ENCODE results near the gene CADPS. TPM values are rescaled to one million over a fixed set of nuclear protein-coding genes. Genes with fewer than 3 reads are reported as not detected.

Gene CADPS
- total RNA-seq: not detected

DNA sequence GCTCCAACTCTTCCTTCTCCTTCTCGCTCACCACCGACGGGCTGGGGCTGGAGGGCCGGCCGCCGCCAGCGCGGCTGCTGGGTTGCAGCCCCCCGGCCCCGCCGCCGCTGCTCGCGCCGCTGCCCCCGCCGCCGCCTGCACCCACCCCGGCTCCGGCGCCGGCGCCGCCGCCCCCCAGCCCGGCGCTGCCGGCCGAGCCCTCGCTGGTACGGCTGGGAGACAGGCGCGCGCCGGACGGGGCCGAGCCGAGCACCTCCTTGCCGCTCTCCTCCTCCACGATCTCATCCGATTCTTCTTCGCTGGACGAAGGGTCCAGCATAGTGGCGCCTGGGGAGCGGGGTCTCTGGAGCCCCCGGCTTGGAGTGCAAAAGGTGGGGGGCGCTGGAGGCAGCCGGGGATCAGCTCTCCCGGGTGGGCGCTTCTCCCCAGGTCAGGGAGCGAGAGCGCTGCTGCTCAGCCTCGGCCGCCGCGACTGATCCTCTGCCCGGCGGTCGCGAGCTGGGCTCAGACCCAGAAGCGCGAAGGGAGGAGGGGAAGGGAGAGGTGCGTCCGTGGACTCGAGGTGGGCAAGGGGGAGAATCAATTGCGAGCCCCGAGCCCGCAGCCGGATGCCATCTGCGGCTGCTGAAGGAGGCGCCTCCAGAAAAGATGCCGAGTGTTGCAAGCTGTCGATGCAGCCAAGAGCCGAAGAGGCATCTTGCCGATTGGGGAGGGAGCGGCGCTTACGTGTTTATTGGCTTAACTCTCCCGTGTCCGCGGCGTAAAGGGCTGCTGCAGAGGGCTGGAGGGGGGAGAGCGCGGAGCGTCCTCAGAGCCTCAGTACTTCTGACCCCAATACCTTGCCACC is at the start of gene CADPS:
Gene CADPS, minus strand, starts transcription at position 706 of the 847 bp plus-strand sequence. Its CDS starts 387 bp downstream, at position 319.
- CTCF ChIA-PET: no interaction called here
- POLR2A ChIA-PET: no interaction called here

DNA sequence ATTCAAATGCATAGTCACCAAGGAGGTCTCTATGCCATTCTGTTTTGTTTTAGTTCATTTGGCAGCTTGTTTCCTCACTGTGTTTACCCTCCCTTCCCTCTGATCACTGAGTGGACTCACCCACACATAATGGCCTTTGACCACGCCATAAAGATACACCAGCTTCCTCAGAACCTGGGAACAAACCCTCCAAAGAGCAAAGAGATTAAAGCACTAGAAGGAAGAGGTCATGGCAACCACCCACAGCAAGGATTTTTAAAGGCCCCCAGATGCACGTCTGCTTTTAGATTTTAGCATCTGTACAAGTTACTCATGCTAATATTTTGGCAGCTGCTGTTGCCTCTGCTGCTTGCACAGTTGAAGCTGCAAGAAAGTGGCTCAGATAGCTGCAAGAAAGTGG is 47.9 kb upstream of the CADPS start:
- ChIA-PET CTCF (no interaction called here), POLR2A (no interaction called here)

DNA sequence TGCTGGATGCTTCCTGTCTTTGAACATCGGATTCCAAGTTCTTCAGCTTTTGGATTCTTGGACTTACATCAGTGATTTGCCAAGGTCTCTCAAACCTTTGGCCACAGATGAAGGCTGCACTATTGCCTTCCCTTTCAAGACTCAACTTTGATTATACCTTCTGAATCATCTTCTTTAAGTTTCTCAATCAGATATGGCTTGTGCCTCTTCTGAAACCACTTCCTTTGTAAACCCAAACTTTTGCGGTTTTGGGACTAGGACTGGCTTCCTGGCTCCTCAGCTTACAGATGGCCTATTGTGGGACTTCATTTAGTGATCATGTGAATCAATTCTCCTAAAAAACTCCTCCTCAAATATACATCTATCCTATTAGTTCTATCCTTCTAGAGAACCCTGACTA is 47.1 kb upstream of the CADPS start:
- POLR2A ChIA-PET: no interaction called here
- CTCF ChIA-PET: no interaction called here

DNA sequence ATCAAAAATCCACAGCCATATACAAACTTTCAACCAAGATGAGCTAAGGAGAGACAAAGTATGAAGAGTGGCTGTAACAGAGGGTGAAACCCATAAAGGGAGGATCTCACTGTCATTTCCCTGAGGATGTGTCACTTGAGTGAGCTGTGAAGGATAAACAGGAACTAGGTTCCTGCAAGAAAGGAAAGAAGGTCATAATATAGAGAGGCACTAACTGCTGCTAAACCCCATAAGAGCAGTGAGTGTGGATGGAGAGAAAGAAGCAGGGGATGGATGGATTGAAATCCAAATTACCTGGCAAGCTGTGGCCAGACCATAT is 45.2 kb upstream of the CADPS start:
- CTCF ChIA-PET: no interaction called here
- POLR2A ChIA-PET: no interaction called here

DNA sequence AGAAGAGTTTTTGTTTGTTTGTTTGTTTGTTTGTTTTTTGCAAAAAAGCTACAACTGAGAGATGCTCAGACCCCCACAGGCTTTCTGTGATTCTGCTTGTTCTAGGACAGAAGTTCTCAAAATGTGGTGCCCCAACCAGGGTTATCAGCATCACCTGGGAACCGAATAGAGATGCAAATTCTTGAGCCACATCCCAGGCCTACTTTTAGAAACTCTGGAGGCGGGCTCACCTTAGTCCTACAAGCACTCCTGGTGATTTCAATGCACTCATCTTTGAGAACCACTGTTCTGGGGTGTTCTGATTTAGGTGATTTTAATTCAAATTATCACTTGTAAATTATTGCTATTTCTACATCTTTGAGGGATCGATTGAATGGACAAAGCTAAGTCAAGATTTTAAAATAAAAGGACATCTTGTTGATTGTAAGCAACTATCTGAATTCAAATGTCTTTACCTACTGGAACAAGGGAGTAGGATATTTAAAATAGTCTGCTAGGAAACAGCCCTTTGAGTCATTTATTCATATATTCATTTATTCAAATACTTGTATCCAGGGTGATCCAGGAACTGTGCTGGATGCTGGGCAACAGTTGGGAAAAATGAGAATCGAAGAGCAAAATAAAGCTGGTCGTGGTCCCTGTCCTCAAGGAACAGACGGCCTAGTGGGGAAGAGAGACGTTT is 44.7 kb upstream of the CADPS start:
- ChIA-PET CTCF (no interaction called here), POLR2A (no interaction called here)

DNA sequence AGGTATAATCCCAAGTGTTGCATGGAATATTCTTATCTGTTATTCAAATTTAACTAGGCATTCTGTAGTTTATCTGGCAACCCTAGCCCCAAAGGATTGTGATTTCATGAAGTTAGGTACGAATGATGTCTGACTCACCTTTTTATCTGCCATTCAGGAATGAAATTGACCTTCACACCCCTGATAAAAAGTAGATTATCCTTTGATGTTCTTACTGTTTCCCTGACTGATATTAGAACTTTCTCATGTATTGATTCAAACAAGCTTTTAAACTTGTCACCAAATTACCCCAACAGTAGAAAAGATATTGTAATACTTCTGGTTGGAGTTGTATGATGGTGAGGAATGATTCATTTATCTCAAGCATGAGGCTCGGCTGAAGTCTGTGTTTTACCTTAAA is 43.6 kb upstream of the CADPS start:
- POLR2A ChIA-PET: no interaction called here
- CTCF ChIA-PET: no interaction called here

DNA sequence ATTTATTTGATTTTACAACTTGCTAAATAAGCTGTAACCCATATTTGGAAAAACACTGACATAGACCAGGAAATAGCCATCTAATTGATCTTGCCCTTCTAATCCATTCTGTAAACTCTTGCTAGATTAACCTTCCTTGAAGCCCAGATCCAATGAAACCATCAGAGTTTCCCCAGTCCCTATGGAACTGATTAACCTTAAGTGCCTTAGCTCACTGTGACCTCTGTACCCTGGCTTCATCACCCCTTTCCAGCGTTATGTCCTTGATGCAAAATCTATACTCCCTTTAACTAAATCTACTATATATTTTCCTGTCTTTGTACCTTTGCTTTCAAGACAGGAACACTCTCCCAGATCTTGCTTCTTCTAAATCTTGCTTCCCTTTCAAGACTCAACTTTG is 42.9 kb upstream of the CADPS start:
- CTCF ChIA-PET: no interaction called here
- POLR2A ChIA-PET: no interaction called here

DNA sequence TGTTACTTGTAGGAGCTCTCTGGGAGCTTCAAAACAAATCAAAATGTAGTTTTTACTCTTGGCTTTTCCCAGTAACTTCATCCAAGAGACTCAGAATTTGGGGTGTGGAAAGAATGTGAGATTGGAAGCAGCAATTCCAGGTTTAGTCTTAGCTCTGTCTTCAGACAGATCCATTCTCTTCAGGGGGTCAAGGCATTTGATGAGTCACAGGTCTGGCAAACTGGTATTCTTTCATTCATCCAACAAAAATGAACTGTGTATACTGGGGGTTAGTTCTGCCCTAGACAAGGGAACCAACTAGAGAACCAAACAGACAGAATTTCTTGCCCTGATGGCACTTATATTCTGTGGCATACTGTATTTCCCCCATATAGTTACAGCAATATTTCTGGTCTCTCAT is 36.3 kb upstream of the CADPS start:
- POLR2A ChIA-PET: no interaction called here
- CTCF ChIA-PET: no interaction called here

DNA sequence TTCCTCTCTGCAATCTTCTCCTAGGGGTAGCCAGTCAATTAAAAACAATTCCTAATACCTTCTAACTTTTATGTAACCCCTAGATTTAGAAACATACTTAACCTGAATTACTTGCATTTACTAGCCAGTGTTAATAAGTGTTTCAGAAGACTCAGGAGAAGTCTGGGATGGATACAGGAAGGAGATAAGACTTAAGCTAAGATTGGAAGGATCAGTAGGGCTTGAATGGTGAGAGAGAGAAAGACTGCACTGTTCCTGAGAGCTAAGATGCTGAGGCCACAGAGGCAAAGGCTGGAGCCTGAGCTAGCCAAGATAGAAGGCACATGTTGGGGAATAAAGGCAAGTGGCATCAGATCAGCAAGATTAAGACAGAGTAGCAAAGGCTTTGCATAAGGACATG is 30.1 kb upstream of the CADPS start:
- POLR2A ChIA-PET: no interaction called here

DNA sequence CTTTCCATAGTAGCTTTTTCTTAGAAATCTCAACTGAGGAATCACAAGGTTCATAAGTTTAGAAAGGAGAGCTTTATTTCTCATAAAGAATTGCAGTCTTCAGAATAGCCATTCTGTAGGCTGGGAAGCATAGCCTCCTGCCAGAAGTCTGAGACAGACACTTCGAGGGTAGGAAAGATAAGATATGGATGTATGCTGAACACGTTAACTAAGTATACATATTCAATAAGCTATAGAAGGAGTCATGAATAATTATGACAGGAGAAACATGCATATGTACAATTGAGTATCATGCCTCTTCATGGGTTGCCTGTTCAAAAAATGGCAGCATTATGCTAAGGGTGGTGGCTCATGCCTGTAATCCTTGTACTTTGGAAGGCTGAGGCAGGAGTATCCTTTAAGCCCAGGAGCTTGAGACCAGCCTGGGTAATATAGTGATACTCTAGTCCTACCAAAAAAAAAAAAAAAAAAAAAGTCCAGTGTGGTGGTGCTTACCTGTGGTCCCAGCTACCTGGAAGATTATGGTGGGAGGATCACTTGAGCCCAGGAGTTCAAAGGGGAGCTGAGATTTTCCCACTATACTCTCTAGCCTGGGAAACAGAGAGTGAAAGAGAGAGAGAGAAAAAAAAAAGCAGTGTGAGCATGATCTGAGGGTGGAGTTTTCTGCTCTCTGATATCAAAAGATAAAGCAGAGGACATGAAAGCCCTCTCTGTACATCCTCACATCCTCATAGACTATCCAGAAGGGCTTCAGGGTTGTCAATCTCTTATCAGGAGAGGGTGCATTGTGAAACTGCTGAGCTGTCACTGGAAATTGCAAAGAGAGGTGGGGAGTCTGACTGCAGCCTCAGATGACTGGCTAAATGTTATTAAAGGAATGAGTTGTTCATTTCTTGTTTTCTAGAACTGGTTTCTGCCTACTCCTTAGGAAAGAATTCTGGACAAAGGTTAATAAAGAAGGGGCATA is 23.6 kb upstream of the CADPS start:
- POLR2A ChIA-PET: no interaction called here
- CTCF ChIA-PET: no interaction called here

More for the DNA sequence above, 30.1 kb upstream of the CADPS start:
- CTCF ChIA-PET: no interaction called here

DNA sequence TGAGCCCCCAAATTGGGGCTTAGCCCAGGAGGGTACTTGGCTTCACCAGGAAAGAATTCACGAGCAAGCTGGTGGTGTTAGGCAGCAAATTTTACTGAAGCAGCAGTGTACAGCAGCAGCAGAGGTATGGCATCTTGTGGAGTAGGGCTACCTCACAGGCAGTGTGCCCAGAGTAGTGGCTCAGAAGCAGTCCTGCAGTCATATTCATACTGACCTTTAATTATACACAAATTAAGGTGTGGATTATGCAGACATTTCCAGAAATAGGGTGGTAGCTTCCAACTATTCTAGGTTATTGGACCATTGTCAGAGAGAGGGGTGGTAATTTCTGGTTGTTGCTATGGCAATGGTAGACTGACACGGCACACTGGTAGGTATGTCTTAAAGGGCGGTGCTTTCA is 20.7 kb upstream of the CADPS start:
- CTCF ChIA-PET: no interaction called here
- POLR2A ChIA-PET: no interaction called here

DNA sequence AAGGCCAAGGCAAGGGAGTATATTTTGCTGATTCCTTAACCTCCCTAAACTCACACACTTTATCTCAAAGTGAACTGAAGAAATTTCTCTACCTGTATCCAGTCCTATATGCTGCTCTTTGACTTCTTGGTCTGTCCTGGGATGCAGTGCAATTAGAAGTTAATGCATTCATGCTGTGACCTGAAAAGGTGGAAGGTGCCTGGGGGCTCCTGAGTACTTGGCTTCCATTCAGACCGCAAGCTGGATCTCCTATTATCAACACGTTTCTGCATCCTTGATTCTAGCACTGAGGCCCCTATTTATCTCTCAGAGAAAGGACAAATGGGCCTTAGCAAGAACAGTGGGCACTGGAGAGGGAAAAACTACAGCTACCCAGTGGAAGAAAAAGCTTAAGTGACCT is 17.7 kb upstream of the CADPS start:
- CTCF ChIA-PET: no interaction called here
- POLR2A ChIA-PET: no interaction called here

DNA sequence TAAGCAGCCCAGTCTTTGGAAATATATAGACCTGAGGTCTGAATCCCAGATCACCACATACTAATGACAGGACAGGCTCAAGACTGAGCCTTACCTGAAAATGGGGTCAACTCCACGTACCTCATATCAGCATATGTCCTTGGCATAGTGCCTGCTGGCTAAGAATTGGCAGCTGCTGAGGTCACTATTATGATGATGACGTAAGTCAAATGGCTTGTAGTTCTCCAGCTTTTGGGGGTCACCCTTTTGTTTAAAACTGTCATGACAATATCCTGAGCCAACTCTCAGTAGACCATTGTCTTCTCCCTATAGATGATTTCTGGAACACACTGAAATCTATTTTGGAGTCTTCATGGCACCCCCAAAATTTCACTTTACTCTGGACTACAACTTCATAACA is 16.8 kb upstream of the CADPS start:
- CTCF ChIA-PET: no interaction called here
- POLR2A ChIA-PET: no interaction called here

DNA sequence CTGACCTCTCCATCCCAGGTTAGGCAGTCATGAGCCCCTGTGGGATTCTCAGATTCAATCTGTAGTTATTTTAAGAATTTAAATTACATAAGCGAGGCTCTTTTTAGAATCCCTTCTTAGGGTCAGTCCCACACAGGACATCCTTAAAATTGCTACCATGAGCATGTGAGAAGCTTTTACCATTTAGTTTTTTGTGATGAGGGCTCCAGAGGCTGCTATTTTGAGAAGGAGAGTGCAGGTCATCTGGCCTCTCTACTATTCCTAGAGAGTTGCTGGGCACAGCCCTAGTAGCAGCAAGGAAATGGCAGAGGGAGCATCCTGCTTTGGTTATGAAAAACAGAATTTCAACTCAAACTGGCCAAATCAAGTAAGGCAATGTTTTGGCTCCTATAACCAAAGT is 13.6 kb upstream of the CADPS start:
- ChIA-PET POLR2A (no interaction called here), CTCF (no interaction called here)

DNA sequence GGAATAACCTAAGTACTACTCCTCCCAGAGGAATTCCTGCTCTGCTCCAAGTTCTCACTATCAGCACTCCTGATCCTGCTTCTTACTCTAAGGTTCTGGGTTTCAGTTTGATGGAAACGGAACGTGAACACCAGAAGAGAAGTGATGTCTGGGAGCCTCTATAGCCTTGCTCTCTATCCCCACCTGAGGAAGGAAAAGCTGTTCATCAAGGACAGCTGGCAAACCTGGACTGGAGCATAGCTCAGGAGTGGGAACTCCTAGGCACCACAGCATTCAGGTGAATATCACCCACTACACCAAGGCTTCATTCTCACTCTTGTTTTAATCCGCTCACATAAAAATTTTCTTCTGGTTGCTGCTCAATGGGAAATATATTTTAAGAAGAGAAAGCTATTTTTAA is 13.0 kb upstream of the CADPS start:
- POLR2A ChIA-PET: no interaction called here
- CTCF ChIA-PET: no interaction called here

DNA sequence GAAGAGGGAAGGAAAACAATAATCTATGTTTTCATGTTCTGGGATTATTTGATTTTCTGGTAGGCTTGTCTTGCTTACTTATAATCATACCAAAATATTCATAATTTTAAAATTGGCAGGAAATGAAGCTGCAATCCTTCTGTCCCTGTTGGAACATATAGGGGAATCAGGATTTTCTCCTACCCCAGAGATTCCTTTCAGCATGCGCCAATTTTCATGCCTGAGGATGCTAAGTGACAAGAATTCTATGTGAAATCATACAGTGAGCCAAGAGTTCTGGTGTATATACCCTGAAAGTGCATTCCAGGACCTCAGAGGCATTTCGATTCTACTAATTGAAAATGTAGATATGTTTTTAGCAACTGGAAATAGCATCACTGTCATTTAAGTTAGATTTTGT is 9.9 kb upstream of the CADPS start:
- CTCF ChIA-PET: no interaction called here
- POLR2A ChIA-PET: no interaction called here

DNA sequence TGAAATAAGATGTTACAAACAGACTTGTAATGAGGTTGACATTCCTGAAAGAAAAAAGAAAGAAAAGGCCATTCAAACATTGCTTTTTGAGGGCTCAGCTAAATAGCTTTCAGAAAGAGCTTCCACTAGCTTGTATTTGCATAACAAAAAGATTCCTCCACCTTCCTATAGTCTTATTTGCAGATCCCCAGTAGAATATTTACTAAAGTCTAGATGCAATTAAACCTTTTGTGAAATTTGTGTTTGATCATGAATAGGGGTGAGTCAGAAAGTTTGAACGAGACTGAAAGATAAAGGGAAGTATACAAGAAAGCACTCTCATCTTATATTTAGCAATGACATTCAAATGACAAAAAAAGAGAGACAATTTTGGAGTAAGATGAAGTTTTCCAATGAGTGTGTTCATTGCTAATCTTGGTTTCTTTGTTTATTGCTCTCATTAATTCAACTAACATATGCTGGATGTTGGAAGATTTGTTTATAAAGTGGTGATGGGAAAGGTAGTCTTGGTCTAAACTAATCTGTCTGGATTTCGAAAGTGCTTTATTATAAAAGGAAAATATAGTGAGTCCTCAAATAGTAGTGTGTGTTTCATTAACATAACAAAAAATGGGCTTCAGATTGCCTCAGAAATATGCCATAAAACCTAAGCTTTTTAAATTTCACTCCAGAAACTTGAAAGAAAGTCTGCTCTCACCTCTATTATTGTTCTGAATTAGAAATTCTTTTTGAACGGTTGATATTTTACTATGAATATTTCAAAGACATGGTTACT is 9.1 kb upstream of the CADPS start:
- ChIA-PET POLR2A (no interaction called here), CTCF (no interaction called here)

DNA sequence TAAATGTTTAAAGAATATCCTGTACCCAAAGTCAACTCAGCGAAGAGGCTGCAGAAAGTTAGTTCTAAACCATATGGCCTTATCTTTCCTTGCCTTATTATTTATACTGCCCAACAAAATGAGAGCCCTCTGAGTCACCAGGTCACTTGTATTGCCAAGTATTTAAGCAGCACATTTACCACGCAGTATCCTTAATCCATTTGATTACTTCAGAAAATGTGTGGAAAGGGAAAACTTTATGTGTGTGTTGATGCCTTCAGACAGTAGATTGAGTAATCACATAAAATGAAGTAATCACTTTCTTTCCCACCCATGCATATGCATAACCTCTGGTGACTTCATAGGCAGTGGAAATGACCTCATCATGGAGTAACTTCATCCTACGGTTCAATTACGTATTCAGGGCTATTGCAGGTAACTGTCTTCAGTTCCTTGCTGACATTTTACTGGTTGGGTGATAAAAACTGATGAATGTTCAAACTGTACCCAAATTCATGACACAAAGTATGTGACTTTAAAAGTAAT is 7.5 kb upstream of the CADPS start:
- POLR2A ChIA-PET: no interaction called here
- CTCF ChIA-PET: no interaction called here

DNA sequence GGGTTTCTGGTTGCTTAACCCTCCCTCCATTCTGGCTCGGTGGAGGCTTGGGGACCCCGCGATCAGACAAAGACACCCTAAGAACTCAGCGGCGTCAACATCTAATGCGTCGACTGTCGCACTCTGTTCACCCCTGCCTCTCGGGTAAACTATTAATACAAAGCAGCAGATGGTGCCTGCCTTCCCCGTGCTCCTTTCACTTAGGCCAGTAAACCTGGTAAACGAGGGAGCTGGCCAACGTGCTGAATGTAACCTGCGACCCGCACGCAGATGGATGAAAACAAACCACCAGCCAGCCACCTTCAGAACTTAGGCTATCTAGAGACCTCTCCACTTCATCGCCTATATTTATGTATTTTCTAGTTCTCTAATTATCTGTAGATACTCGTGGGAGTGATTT is 848 bp upstream of the CADPS start:
- ChIA-PET POLR2A (no interaction called here), CTCF (no interaction called here)

DNA sequence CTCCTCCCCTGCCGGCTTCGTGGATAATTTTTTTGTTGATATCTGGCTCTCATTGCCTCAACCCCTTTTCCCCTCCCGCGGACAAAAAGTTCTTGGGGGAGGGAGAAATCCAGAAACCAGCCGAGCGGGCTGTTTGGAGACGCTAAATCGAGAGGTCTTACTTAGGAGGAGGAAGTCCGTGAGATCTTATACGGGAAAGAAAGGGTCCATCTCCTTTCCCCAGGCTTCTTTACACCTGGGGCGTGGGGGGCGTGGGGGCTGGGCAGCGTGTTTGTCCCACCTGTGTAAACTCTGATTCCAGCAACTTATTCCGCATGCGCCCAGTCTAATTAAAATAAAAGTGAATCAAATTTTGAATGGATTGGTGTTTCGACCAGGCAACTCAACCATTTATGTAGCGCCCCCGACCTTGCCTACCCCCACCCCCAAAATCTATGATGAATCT is 364 bp upstream of the CADPS start:
- CTCF ChIA-PET: no interaction called here
- POLR2A ChIA-PET: no interaction called here
